HL-60 (cell line): ENCODE measurements around the gene PPEF1.
"Not testable (repeated sequence)": the region's sequence is repeated elsewhere in the genome, so short reads cannot be mapped to it uniquely, and the experiment has no call there.

Source experiments
- DNase-seq, 2 experiments: peaks; one replicate each; pipeline ENCODE4 v3.0.0-alpha.2; 2010 to 2020; ENCODE audit warnings: low read depth in 1 of 2, low spot score in 1 of 2
- H3K27ac ChIP-seq: fragments of 250-450 bp; sonication (Bioruptor Pico); replicated peaks from 2 replicates; pipeline ENCODE4 v1.5.1; 2020; ENCODE audit warnings: mild to moderate bottlenecking, moderate library complexity
- H3K27me3 ChIP-seq: fragments of 250-450 bp; sonication (Bioruptor Pico); 2 replicates; pipeline ENCODE4 v1.5.1; 2021; ENCODE audit warnings: mild to moderate bottlenecking, moderate library complexity; ENCODE audit not compliant: insufficient read depth, poor library complexity, severe bottlenecking
- H3K4me3 ChIP-seq: replicated peaks from 2 replicates; pipeline ENCODE4 v1.5.1; 2011; ENCODE audit warnings: mild to moderate bottlenecking, control low read depth, low read length; ENCODE audit not compliant: insufficient read depth
- CTCF ChIP-seq: IDR thresholded peaks from one replicate; pipeline ENCODE4 v1.5.1; 2011; ENCODE audit warnings: low read length, control low read depth, inconsistent platforms; ENCODE audit not compliant: insufficient read depth
- GABPA ChIP-seq: IDR thresholded peaks from 2 replicates; pipeline ENCODE4 v1.6.1; 2012; ENCODE audit warnings: low read depth
- POLR2AphosphoS5 ChIP-seq: IDR thresholded peaks from 2 replicates; pipeline ENCODE4 v1.6.1; 2012; ENCODE audit warnings: low read depth
- REST ChIP-seq: IDR thresholded peaks from 2 replicates; pipeline ENCODE4 v1.6.1; 2012; ENCODE audit warnings: low read depth; ENCODE audit not compliant: insufficient replicate concordance
- SPI1 ChIP-seq: IDR thresholded peaks from 2 replicates; pipeline ENCODE4 v1.6.1; 2012; ENCODE audit warnings: low read depth, mild to moderate bottlenecking, borderline replicate concordance

PPEF1 gene

GRCh38 chrX:18825375-18825774 lies 117.9 kb downstream of the PPEF1 start:
- TF ChIP-seq GABPA: no peak
- TF ChIP-seq SPI1: no peak
- no peak for TF ChIP-seq REST
- TF ChIP-seq POLR2AphosphoS5: no peak
- no peak for TF ChIP-seq CTCF

GRCh38 chrX:18828832-18829404 lies 121.5 kb downstream of the PPEF1 start:
- no peak for DNase-seq
- TF ChIP-seq SPI1: no peak
- TF ChIP-seq CTCF: no peak
- no peak for TF ChIP-seq POLR2AphosphoS5
- TF ChIP-seq REST: no peak
- no peak for TF ChIP-seq GABPA
- no peak overlapping the region for H3K4me3 ChIP-seq
- no peaks in the 10 kb centered on the region for H3K27me3 ChIP-seq
- H3K27ac ChIP-seq: no peak overlapping the region

More at GRCh38 chrX:18825375-18825774, 117.9 kb downstream of the PPEF1 start:
- Histone ChIP-seq H3K27ac (no peak overlapping the region), H3K4me3 (no peak overlapping the region), H3K27me3 (no peaks in the 10 kb centered on the region)
- DNase-seq: no peak

- no peak overlapping the region for H3K27ac ChIP-seq
- no peak for DNase-seq
- TF ChIP-seq GABPA (no peak), POLR2AphosphoS5 (no peak), CTCF (no peak), SPI1 (no peak), REST (no peak)
- no peaks in the 10 kb centered on the region for H3K27me3 ChIP-seq
- no peak overlapping the region for H3K4me3 ChIP-seq
Observed at GRCh38 chrX:18833071-18833731, 125.8 kb downstream of the PPEF1 start.

- not testable (repeated sequence) for H3K27ac ChIP-seq, H3K27me3 ChIP-seq, DNase-seq, H3K4me3 ChIP-seq
Observed at GRCh38 chrX:18847901-18848300, 140.5 kb downstream of the PPEF1 start.
